HCT116 (cell line): ENCODE results near the gene C1QTNF4. TPM values are rescaled to one million over a fixed set of nuclear protein-coding genes. Genes with fewer than 3 reads are reported as not detected.

Source experiments
- ATAC-seq: fragments of 200-7000 bp; cut with Tn5 transposase; 2 replicates; pipeline ENCODE4 v1.9.1; 2020; ENCODE audit warnings: mild to moderate bottlenecking, moderate library complexity
- BruUV-seq: library from RNA; stranded (reverse); fragments of 400-500 nt; replicated peaks from 2 replicates; lab custom pipeline; 2021; lab: Mats Ljungman, UMichigan
- CTCF ChIA-PET: fragments of 300-600 bp; sonication (Branson Sonifier 250); formaldehyde crosslinking; loops from one replicate; lab custom pipeline; 2021; ENCODE audit warnings: antibody characterized with exemption; lab: Charles Lee
- POLR2A ChIA-PET: fragments of 300-600, 350-600 bp; sonication (Branson Sonifier 250); formaldehyde crosslinking; loops from one replicate; lab custom pipeline; 2021; ENCODE audit warnings: antibody characterized with exemption; lab: Charles Lee
- RAD21 ChIA-PET, 2 experiments: fragments of 300-600 bp; sonication (Branson Sonifier 250); formaldehyde crosslinking; loops; one replicate each; lab custom pipeline; 2023; ENCODE audit warnings: low total read pairs in 2 of 2; ENCODE audit not compliant: uncharacterized antibody in 2 of 2, unreplicated experiment in 2 of 2, low non-redundant PET in 1 of 2; lab: Charles Lee
- DNase-seq: peaks from one replicate; pipeline ENCODE4 v3.0.0-alpha.2; 2010; ENCODE audit warnings: low read depth, low spot score
- H2AFZ ChIP-seq: fragments of 200-600 bp; shearing (Covaris generic), sonication (generic); 2 replicates; pipeline ENCODE4 v1.6.1; 2017; ENCODE audit warnings: low read depth, mixed run types, mixed read lengths, antibody characterized with exemption, low read length; ENCODE audit not compliant: poor library complexity, severe bottlenecking
- H3K27ac ChIP-seq: 2 replicates; pipeline ENCODE4 v1.5.1; 2012; ENCODE audit warnings: low read depth, low read length
- H3K27me3 ChIP-seq: fragments of 200-600 bp; sonication (generic); 2 replicates; pipeline ENCODE4 v1.6.1; 2016; ENCODE audit warnings: mixed run types, low read length, mixed read lengths; ENCODE audit not compliant: insufficient read depth
- H3K36me3 ChIP-seq, 2 experiments: fragments of 200-500 bp in 1 of 2; fragments of 200-600 bp in 1 of 2; sonication (Bioruptor generic) in 1 of 2; sonication (generic) in 1 of 2; 2 replicates each; pipeline versions ENCODE4 v1.5.1 to v1.6.1; 2014 to 2016; ENCODE audit warnings: low read length in 2 of 2, inconsistent platforms in 1 of 2, mixed read lengths in 1 of 2, mixed run types in 1 of 2; ENCODE audit not compliant: insufficient read depth in 2 of 2, control insufficient read depth in 1 of 2
- H3K4me1 ChIP-seq, 2 experiments: fragments of 200-600 bp in 1 of 2; sonication (generic) in 1 of 2; 2 replicates each; pipeline versions ENCODE4 v1.5.1 to v1.6.1; 2012 to 2017; ENCODE audit warnings: low read length in 2 of 2, inconsistent platforms in 1 of 2, mild to moderate bottlenecking in 1 of 2, mixed read lengths in 1 of 2, mixed run types in 1 of 2, moderate library complexity in 1 of 2; ENCODE audit not compliant: insufficient read depth in 2 of 2, control insufficient read depth in 1 of 2
- H3K4me2 ChIP-seq: fragments of 200-600 bp; sonication (generic); 2 replicates; pipeline ENCODE4 v1.6.1; 2017; ENCODE audit warnings: mixed run types, low read length, mixed read lengths
- H3K4me3 ChIP-seq, 2 experiments: fragments of 200-600 bp in 1 of 2; sonication (generic) in 1 of 2; replicated peaks in 1 of 2; 2 replicates each; pipeline ENCODE4 v1.5.1; 2011 to 2016; ENCODE audit warnings: low read length in 2 of 2, control low read depth in 1 of 2, low read depth in 1 of 2, mild to moderate bottlenecking in 1 of 2, mixed read lengths in 1 of 2, mixed run types in 1 of 2
- H3K79me2 ChIP-seq: fragments of 200-600 bp; sonication (generic); 2 replicates; pipeline ENCODE4 v1.6.1; 2017; ENCODE audit warnings: mild to moderate bottlenecking, mixed run types, low read length, moderate library complexity, mixed read lengths; ENCODE audit not compliant: insufficient read depth
- H3K9ac ChIP-seq: fragments of 200-600 bp; sonication (generic); 2 replicates; pipeline ENCODE4 v1.6.1; 2016; ENCODE audit warnings: low read length, mixed read lengths
- H3K9me2 ChIP-seq: fragments of 200-600 bp; sonication (generic), shearing (Covaris generic); 2 replicates; pipeline ENCODE4 v1.6.1; 2017; ENCODE audit warnings: mixed run types, mild to moderate bottlenecking, moderate library complexity; ENCODE audit not compliant: insufficient read depth
- H3K9me3 ChIP-seq, 2 experiments: fragments of 200-500 bp in 1 of 2; fragments of 200-600 bp in 1 of 2; sonication (Bioruptor generic) in 1 of 2; sonication (generic) in 1 of 2; 2 replicates each; pipeline ENCODE4 v1.6.1; 2014 to 2017; ENCODE audit warnings: low read length in 2 of 2, mixed read lengths in 2 of 2, inconsistent platforms in 1 of 2, low read depth in 1 of 2, mild to moderate bottlenecking in 1 of 2, mixed run types in 1 of 2, moderate library complexity in 1 of 2; ENCODE audit not compliant: control insufficient read depth in 1 of 2, insufficient read depth in 1 of 2
- H4K20me1 ChIP-seq: fragments of 200-600 bp; sonication (generic), shearing (Covaris generic); 2 replicates; pipeline ENCODE4 v1.6.1; 2017; ENCODE audit warnings: mixed run types, mild to moderate bottlenecking, moderate library complexity; ENCODE audit not compliant: insufficient read depth
- CBX3 ChIP-seq: IDR thresholded peaks from 2 replicates; pipeline ENCODE4 v1.6.1; 2012; ENCODE audit warnings: low read depth
- EGR1 ChIP-seq: IDR thresholded peaks from 2 replicates; pipeline ENCODE4 v1.6.1; 2012; ENCODE audit warnings: low read depth
- ELF1 ChIP-seq: IDR thresholded peaks from 2 replicates; pipeline ENCODE4 v1.6.1; 2012; ENCODE audit warnings: low read depth, borderline replicate concordance
- EZH2 ChIP-seq: fragments of 200-600 bp; sonication (generic); IDR thresholded peaks from 2 replicates; pipeline ENCODE4 v1.6.1; 2017; ENCODE audit warnings: antibody characterized with exemption, mixed run types
- FOSL1 ChIP-seq: IDR thresholded peaks from 2 replicates; pipeline ENCODE4 v1.6.1; 2012; ENCODE audit warnings: low read depth
- JUND ChIP-seq: IDR thresholded peaks from 2 replicates; pipeline ENCODE4 v1.6.1; 2012
- RAD21 ChIP-seq: IDR thresholded peaks from 2 replicates; pipeline ENCODE4 v1.6.1; 2012; ENCODE audit warnings: low read depth, mild to moderate bottlenecking
- SP1 ChIP-seq: IDR thresholded peaks from 2 replicates; pipeline ENCODE4 v1.6.1; 2012; ENCODE audit warnings: low read depth
- SRF ChIP-seq: IDR thresholded peaks from 2 replicates; pipeline ENCODE4 v1.6.1; 2012; ENCODE audit warnings: low read depth
- TCF7L2 ChIP-seq: IDR thresholded peaks from 2 replicates; pipeline ENCODE4 v1.7.0; 2011; ENCODE audit warnings: borderline replicate concordance, inconsistent platforms; ENCODE audit not compliant: insufficient read depth, insufficient read length; ENCODE audit errors: extremely low read depth
- ZNF274 ChIP-seq: fragments of 200-500 bp; sonication (Bioruptor generic); IDR thresholded peaks from 2 replicates; pipeline ENCODE4 v1.6.1; 2014; ENCODE audit warnings: mild to moderate bottlenecking, low read depth, low read length, inconsistent platforms
- intact Hi-C: fragments of 100-400 bp; cut with micrococcal nuclease; formaldehyde crosslinking; loops from 2 replicates; pipeline ENCODE4 v1.10.0; 2022
- total RNA-seq: library from RNA; stranded (reverse); gene quantifications from one replicate; pipeline ENCODE4 v1.2.1, GENCODE V29; 2021; ENCODE audit not compliant: unreplicated experiment
- TF ChIP-seq, protein P1 (sequence below): IDR thresholded peaks from 2 replicates; pipeline ENCODE4 v1.6.1; 2012; ENCODE audit warnings: low read depth
- TF ChIP-seq, protein P2 (sequence below), 3 experiments: fragments of 200-600 bp in 1 of 3; sonication (generic) in 1 of 3; IDR thresholded peaks in 2 of 3; conservative IDR thresholded peaks in 1 of 3; 2 replicates each; pipeline ENCODE4 v1.5.1; 2012 to 2017; ENCODE audit warnings: low read depth in 2 of 3, low read length in 2 of 3, antibody characterized with exemption in 1 of 3, borderline replicate concordance in 1 of 3, control low read depth in 1 of 3, mild to moderate bottlenecking in 1 of 3, mixed read lengths in 1 of 3, mixed run types in 1 of 3, moderate library complexity in 1 of 3; ENCODE audit not compliant: insufficient read depth in 1 of 3

The C1QTNF4 gene
- total RNA-seq, 1 experiment from 2014 or later, result 0.34 TPM

DNA sequence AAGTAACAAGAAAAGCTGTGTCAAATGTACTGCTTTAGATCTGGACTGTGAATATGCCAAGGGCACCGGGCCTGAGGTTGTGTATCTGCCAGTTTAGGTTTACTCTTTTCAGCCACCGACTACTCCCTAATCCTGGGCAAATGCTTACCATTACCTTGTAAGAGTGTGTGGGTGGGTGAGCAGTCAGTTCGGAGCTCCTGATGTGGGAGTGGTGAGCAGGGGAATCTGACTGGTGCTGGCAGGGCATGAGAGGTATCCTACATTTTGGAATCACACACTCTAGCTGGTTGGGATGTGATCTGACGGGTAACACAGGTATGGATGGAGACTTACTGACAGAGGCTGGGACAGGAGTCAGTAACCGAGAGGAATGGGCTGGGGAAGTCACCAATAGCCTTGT, 10.4 kb downstream of the C1QTNF4 start:
- CTCF ChIA-PET, result no interaction called here
- H3K9ac ChIP-seq, result no peak overlapping the region
- peaks cover 35% of the 10 kb centered on the region for H3K79me2 ChIP-seq
- POLR2A ChIA-PET, result no interaction called here
- DNase-seq, result no peak
- no peak overlapping the region for H3K4me3 ChIP-seq
- H3K27ac ChIP-seq, result no peak overlapping the region
- no peaks in the 10 kb centered on the region for H3K9me3 ChIP-seq
- no peak for ATAC-seq
- H4K20me1 ChIP-seq, result no peaks in the 10 kb centered on the region
- intact Hi-C loops, result no loop called here
- no peak for TF ChIP-seq EZH2
- no peak for TF ChIP-seq EGR1
- no peak for TF ChIP-seq FOSL1
- TF ChIP-seq RAD21, result no peak
- TF ChIP-seq, protein P1, sequence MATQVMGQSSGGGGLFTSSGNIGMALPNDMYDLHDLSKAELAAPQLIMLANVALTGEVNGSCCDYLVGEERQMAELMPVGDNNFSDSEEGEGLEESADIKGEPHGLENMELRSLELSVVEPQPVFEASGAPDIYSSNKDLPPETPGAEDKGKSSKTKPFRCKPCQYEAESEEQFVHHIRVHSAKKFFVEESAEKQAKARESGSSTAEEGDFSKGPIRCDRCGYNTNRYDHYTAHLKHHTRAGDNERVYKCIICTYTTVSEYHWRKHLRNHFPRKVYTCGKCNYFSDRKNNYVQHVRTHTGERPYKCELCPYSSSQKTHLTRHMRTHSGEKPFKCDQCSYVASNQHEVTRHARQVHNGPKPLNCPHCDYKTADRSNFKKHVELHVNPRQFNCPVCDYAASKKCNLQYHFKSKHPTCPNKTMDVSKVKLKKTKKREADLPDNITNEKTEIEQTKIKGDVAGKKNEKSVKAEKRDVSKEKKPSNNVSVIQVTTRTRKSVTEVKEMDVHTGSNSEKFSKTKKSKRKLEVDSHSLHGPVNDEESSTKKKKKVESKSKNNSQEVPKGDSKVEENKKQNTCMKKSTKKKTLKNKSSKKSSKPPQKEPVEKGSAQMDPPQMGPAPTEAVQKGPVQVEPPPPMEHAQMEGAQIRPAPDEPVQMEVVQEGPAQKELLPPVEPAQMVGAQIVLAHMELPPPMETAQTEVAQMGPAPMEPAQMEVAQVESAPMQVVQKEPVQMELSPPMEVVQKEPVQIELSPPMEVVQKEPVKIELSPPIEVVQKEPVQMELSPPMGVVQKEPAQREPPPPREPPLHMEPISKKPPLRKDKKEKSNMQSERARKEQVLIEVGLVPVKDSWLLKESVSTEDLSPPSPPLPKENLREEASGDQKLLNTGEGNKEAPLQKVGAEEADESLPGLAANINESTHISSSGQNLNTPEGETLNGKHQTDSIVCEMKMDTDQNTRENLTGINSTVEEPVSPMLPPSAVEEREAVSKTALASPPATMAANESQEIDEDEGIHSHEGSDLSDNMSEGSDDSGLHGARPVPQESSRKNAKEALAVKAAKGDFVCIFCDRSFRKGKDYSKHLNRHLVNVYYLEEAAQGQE, result no peak
- no peak for TF ChIP-seq CBX3
- TF ChIP-seq TCF7L2, result no peak
- no peak for TF ChIP-seq ZNF274
- TF ChIP-seq ELF1, result no peak
- no peak for TF ChIP-seq JUND
- TF ChIP-seq, protein P2, sequence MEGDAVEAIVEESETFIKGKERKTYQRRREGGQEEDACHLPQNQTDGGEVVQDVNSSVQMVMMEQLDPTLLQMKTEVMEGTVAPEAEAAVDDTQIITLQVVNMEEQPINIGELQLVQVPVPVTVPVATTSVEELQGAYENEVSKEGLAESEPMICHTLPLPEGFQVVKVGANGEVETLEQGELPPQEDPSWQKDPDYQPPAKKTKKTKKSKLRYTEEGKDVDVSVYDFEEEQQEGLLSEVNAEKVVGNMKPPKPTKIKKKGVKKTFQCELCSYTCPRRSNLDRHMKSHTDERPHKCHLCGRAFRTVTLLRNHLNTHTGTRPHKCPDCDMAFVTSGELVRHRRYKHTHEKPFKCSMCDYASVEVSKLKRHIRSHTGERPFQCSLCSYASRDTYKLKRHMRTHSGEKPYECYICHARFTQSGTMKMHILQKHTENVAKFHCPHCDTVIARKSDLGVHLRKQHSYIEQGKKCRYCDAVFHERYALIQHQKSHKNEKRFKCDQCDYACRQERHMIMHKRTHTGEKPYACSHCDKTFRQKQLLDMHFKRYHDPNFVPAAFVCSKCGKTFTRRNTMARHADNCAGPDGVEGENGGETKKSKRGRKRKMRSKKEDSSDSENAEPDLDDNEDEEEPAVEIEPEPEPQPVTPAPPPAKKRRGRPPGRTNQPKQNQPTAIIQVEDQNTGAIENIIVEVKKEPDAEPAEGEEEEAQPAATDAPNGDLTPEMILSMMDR (IDR thresholded peaks at IDR 0.05 in 2 of 3, conservative IDR thresholded peaks at IDR 0.05 in 1 of 3; ENCODE audit: borderline replicate concordance in 1 of 3, insufficient read depth in 1 of 3, low read depth in 2 of 3, low read length in 2 of 3), result no peak
- no peak for TF ChIP-seq SRF
- TF ChIP-seq SP1, result no peak
- H3K4me2 ChIP-seq, result no peak overlapping the region
- BruUV-seq, result no TSS peak
- H3K4me1 ChIP-seq, result peaks cover 5 to 10% of the 10 kb centered on the region in 2 experiments; a peak in 2 of 4 replicates
- H3K36me3 ChIP-seq, result peaks cover 22 to 38% of the 10 kb centered on the region in 2 experiments
- H3K9me2 ChIP-seq, result no peaks in the 10 kb centered on the region
- no peaks in the 10 kb centered on the region for H3K27me3 ChIP-seq
- RAD21 ChIA-PET, result no interaction called here
- no peak overlapping the region for H2AFZ ChIP-seq
